ENCODE data around the gene PCA3.
"Not testable (repeated sequence)": the region's sequence is repeated elsewhere in the genome, so short reads cannot be mapped to it uniquely, and the experiment has no call there.

PCA3 gene

GRCh38 chr9:76764138-76764537 is at the start of gene PCA3:
Gene PCA3, plus strand, starts transcription at chr9:76764438.
- no peak for DNase-seq

DNA sequence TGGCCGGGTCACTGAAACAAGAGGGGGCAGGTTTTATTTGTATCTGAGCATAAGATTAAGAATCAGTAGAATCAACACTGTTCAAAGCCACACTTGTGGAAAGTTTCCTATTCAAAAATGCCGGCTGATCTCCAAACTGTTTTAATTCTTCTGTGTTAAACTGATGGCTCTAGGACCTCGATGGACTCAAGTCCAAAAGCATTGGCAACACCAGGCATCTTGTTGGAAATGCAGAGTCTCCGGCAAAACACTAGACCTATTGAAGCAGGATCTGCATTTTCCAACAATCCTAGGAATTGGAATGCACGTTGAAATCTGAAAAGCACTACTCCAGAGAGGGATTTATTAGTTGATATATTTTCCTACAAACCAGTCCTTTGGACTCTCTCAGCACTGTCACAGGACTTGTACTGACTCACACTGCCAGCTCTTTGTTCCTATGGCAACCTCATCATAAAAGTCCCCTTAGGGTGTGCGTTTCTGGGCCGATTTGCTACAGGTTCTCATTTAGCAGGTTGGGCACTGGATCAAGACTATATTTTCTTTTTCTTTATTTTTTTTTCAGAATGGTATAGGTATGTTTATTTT is 48.1 kb upstream of the PCA3 start:
- no peak for DNase-seq

- DNase-seq = no peak
Observed at GRCh38 chr9:76717176-76717575, 47.1 kb upstream of the PCA3 start.

- no peak for DNase-seq
Observed at GRCh38 chr9:76717613-76718012, 46.6 kb upstream of the PCA3 start.

GRCh38 chr9:76718166-76718565 is 46.1 kb upstream of the PCA3 start:
- no peak for DNase-seq

DNA sequence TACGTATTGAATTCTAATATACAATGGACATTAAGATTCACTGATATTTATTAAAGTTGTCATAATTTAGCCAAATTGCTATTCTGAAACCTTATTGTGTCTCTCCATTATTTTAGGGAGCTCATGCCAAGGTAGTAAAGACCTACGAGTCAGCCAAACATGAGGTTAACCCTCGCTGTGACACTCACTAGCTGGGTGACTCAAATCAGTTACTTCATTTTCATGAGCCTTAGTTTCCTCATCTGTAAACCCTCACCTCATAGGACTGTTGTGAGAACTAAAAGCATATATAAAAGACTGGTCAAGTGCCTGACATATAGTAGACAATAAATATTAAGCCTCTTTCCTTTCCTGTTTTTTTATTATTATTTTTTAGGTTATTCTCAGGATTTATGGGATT is 44.0 kb upstream of the PCA3 start:
- no peak for DNase-seq

DNA sequence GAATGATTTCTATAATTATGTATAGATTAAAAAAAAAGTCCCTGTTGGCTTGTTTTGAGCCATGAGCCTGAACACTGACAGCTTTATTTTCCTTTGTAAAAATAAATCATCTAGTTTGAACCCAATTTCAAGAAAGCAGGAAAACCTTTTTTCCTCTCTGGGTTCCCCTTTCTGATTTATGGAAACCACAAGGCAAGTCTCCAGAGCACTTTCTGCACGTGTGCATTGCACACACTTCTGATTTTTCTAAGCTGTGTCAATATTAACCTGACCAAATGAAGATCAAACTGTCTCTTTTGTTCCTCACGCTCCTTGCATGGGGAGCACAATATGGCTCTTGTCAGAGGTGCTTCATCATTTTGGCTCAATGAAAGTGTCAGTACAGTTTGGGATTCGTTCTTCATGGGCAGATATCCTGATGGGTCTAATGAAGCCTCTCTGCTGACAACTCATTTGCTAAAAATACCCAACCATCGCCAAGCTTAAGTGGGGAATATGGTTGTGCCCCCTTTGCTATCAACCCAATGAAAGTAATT is 39.2 kb upstream of the PCA3 start:
- no peak for DNase-seq

GRCh38 chr9:76725885-76726284 is 38.4 kb upstream of the PCA3 start:
- no peak for DNase-seq

DNA sequence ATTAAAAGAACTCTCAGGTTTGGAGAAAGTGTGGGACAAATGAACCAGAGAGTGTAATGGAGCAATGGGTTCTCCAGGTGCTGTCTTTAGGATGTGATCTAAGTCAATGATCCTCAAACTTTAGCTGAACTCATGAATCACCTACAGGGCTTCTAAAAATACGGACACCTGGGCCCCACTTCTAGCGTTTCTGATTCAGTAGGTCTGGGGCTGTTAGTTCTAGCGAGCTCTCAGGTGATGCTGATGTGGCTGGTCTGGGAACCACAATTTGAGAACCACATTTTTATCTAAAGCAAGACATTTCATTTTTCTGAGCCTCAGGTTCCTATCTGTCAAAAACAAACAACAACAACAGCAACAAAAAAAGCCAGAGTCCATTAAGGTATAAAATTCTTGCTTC is 35.1 kb upstream of the PCA3 start:
- no peak for DNase-seq

GRCh38 chr9:76729980-76730737 is 34.1 kb upstream of the PCA3 start:
- no peak for DNase-seq

GRCh38 chr9:76730801-76731200 is 33.4 kb upstream of the PCA3 start:
- DNase-seq = no peak

DNA sequence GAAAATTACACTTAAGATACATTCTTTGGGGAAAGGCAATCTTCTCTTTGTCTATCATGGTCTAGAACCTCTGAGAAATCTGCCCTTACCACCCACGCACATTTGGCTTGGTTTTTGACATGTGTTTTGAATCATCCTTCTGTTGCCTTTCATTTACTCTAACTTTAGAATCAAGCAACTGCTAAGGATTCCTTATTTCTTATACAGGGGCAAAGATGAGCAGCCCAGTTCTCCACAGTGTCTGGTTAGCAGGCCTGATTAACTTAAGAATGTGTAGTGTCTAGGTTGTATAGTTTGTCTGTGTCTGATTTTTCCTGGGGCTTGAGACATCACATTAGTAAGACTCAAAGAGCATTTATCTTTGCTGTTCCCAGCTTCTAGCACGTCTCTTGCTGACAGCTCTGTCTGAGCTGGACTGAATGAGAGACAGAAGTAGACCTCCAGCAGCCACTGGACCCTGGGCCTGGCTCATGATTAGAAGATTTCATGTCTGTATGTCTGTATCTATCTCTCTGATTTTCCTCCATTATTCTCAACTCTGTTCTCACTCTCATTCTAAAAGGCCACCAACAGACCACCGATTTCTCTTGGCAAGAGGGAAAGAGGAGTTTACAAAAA is 31.8 kb upstream of the PCA3 start:
- no peak for DNase-seq

DNA sequence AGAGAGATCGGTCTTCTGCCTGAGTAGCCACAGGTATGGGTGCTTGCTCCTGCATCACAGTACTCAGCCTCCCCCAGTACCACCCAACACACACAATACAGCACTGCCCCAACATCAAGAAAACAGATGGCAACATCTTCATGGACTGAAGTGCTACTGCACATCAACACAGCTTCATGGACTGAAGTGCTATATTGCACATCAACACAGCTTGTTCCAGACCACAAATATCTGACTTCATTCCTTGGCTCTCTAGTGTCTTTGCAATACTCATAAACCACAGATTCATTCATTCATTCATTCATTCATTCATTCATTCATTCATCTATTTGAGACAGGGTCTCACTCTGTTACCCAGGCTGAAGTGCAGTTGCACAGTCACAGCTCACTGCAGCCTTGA is 31.1 kb upstream of the PCA3 start:
- no peak for DNase-seq

GRCh38 chr9:76734716-76735115 is 29.5 kb upstream of the PCA3 start:
- DNase-seq = no peak

DNA sequence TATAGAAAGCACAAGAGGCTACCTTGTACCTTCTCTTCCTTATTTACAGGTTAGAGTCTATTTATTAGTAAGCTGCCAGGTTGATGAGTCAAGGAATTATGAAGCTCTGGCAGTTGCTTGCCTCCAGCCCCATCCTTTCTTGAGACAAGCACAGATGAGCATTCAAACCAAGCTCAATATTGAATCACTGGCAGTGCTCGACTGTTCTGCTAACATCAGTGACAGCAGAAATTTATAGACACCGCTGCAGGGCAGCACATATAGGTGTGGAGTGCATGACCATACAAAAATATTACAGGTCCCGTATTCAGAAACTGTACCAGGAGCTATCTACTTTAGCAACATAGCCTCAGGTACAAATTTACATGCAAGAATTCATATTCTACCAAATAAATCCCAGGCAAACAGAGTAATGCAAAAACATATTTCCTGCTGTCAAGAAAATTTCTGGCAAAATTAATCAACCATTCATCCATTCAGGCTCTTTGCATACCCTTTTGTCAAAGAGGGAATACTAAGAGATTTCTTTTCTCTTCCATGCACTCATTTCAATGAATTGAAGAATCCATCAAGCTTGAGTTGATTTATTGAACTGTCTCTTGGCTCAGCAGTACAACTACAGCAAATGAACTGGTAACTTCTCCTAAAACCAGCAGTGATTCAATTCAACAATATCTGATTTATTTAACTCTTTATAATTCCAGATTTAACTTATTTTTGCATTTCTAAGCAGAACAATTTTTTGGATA is 26.9 kb upstream of the PCA3 start:
- DNase-seq = no peak

DNA sequence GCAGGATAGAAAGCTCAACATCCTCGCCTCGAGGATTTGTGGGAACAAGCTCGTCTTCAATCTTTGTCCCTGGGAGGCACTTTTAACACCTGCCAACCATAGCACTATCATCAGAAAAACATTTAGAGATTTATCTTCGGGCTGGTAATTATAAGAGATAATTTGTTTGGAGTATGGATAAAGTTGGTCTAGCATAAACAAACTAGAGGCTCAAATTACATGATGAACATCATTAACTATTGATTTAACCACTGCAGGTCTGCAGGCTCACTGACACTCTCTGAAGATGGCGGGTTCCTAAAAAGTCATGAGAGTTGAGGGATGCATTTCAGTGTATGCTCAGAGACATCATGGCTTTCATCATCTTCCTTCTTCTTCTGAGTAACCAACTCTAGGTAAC is 25.8 kb upstream of the PCA3 start:
- DNase-seq = no peak

DNA sequence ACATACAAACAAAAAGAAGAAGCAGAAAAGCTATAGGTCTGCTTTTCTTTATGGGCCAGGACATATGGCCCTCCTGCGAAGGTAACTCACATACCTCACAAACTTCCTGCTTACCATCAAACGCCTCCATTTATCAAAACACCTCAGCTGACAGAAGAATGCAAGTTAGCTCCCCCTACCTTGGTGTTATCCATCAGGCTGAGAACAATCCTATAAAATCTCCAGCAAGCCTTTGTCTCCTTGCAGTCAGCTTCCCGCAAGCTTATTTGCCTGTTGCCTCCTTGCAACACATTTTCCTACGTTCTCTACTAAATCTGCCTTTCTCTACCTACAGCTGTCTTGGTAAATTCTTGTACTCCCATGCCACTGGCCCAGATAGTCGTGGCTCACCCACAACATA is 22.7 kb upstream of the PCA3 start:
- no peak for DNase-seq

DNA sequence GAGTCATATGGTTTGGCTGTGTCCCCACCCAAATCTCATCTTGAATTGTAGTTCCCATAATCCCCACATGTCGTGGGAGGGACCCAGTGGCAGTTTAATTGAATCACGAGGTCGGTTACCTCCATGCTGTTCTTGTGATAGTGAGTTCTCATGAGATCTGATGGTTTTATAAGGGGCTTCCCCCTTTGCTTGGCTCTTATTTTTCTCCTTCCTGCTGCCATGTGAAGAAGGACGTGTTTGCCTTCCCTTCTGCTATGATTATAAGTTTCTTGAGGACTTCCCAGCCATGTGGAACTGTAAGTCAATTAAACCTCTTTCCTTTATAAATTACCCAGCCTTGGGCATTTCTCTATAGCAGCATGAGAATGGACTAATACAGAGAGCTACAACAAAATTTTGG is 21.3 kb upstream of the PCA3 start:
- not testable (repeated sequence) for DNase-seq

GRCh38 chr9:76743931-76744330 is 20.3 kb upstream of the PCA3 start:
- DNase-seq = no peak

GRCh38 chr9:76744336-76744735 is 19.9 kb upstream of the PCA3 start:
- no peak for DNase-seq

- no peak for DNase-seq
Observed at GRCh38 chr9:76751001-76751400, 13.2 kb upstream of the PCA3 start.

DNA sequence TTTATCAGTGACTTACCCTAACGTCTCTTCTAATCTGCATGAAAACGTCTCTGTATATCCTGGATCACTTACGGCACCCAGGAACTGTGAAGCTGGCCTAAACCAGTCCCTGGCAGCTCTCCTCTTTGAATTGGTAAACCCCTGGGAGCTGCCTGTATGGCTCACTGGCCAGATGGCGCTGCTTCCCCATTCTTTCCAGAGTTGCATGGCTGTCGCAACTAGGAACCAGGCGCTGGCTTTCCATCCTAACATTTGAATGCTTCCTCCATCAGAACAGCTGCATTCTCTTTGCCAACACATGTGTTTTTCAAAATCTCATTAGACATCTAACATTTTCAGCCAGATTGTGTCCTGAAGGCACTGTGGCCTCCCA is 8.0 kb upstream of the PCA3 start:
- peak; percentile 11 for DNase-seq

DNA sequence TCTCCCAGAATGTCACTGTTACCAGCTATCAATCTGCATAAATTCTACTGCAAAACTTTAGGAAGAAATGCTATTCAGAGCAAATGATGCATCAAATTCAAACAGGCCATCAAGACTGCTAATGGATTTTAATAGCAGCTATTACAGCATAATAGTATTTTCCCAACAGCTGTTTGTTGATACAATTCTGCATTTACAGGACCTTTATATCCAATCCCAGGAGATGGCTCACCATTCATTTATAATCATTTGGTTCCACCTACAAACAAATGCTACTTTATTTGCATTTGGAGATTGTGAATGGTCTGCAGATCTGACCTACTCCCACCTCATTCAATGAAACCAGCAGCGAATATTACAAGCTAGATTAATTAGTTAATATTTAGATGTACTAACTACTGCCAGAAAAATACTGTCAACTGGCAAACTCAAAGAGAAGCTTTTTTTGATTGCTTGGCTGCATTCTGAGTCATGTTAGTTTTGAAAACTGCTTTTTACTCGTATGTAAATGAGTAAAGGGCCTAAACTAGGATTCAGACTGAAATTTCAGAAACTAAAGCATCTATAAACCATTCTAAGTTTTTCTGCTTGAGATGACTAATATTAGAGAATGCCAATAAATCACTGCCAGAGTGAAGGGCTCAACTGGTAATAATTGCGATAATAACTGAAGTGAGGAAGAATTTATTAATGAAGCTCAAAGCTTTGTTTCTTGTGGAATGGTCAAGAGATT is 7.1 kb upstream of the PCA3 start:
- DNase-seq = no peak
